Activated T-helper 2 cell treated with anti-CD3 and anti-CD28 coated beads, Interferon-gamma antibody, Interleukin-2, Interleukin-4, amounts not matched to agents 10 μg/mL and 5 μg/mL and 100 μg/mL, durations not matched to agents 14 hours and 24 hours and 36 hours (primary cell): ENCODE measurements around the gene NCOA3. TPM values are rescaled to one million over a fixed set of nuclear protein-coding genes. Genes with fewer than 3 reads are reported as not detected.

Experiments
- DNase-seq: peaks from one replicate; pipeline ENCODE4 v3.0.0; 2021; ENCODE audit warnings: low spot score
- H3K27ac Mint-ChIP-seq: one replicate; pipeline ENCODE4 v1.8.0; 2021; ENCODE audit warnings: mixed read lengths
- H3K27me3 Mint-ChIP-seq: one replicate; pipeline ENCODE4 v1.8.0; 2021; ENCODE audit warnings: low read depth, mixed read lengths
- H3K36me3 Mint-ChIP-seq: one replicate; pipeline ENCODE4 v1.8.0; 2021; ENCODE audit warnings: low read depth, mixed read lengths
- H3K4me1 Mint-ChIP-seq: one replicate; pipeline ENCODE4 v1.8.0; 2021; ENCODE audit warnings: low read depth, mixed read lengths
- H3K4me3 Mint-ChIP-seq: one replicate; pipeline ENCODE4 v1.8.0; 2021; ENCODE audit warnings: low read depth, mild to moderate bottlenecking, moderate library complexity, mixed read lengths
- H3K9me3 Mint-ChIP-seq: one replicate; pipeline ENCODE4 v1.8.0; 2021; ENCODE audit warnings: mixed read lengths
- intact Hi-C: fragments of 100-400 bp; cut with micrococcal nuclease; formaldehyde crosslinking; loops from one replicate; pipeline ENCODE4 v1.15.1; 2023
- total RNA-seq: library from RNA; stranded (reverse); gene quantifications from 2 replicates; pipeline ENCODE4 v1.2.3, GENCODE V29; 2022

Gene NCOA3
- total RNA-seq, 1 donor from 2014 or later, result 119 TPM

DNA sequence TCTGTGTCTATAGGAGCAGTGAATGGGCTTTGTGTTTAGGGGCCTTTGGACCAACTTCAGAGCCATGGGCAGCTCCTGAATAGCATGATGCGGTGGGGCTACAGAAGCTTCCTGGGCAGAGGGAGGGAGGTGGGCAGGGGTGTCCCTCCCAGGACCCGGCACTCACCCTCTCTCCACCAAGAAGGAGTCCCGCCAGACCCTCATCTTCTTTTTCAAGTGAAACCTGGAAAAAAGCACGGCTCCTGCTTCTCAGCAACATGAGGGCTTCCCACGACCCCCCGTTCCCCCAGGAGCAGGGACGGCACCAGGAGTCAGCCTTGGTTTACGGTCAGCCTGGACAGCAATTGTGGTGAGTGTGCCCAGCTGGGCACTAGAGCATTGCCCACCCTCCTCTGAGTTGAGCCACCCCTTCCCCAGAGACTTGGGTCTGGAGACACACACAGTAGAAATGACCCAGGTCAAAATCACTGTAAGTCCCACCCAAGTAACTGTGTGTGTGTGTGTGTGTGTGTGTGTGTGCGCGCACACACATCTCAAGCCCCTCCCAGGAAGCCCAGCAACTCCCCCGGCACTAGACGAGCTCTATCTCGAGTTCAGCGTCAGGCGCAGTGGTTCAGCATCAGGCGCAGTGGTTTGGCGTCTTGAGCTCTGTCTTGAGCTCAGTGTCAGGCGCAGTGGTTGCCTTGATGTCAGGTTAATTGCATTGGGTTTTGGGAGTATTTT, 175.4 kb downstream of the NCOA3 start:
- no peak overlapping the region for H3K27ac Mint-ChIP-seq
- no peaks in the 10 kb centered on the region for H3K4me1 Mint-ChIP-seq
- DNase-seq, result no peak
- no peaks in the 10 kb centered on the region for H3K27me3 Mint-ChIP-seq
- intact Hi-C loops, result no loop called here
- no peaks in the 10 kb centered on the region for H3K36me3 Mint-ChIP-seq
- H3K9me3 Mint-ChIP-seq, result no peaks in the 10 kb centered on the region
- H3K4me3 Mint-ChIP-seq, result no peak overlapping the region

DNA sequence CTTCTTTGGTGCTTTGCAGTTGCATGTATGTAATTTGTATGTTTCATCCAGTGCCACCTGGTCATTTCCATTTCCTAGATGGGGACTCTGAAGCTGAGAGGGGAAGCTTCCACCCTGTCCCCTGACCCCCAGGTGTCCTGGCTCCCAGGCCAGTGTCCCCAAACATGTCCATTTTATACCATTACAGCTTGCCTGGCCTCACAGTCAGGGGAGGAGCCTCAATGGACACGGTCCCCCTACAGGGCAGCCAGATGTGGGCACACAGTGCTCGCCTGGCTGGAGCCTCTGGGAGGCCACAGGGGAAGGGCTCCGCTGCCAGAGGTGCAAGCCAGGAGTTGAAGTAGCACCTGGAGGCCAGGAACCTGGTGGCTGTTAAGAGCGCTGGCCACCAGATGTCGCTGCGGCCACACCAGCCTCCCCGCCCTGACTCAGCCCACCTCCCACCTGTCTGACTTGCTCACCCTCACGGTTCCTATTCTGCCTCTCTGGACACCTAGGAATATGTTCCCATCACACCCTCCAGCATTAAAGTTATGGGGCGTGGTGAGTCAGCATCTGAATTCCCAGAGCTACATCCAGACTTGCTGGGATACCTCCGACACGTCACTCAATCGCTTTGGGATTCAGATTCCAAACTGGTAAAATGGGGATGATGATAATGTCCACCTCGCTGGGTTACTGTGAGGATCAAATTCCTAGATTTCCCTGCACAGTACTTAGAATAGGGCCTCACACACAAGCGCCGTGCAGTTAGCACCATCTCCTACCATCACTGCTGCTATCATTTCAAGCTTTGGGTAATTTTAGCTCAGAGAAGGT, 176.2 kb downstream of the NCOA3 start:
- DNase-seq, result peak; percentile 42

DNA sequence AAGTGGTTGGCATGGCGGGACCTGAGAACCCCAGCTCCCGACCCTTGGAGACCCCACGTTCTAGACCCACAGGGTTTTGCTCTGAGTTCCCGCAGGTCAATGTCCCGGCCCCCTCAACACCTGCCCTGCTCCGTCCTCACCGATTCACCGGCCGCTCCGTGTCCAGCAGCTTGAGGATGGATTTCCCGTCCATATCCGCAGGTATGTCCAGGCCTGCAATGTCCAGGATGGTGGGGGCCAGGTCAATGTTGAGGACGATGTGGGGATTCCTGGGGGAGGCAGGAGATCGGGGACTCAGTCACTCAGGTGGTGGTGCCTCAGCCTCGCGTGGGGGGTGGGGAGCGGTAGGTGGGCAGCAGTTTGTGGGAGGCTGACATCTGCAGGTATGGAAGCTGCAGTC, 176.8 kb downstream of the NCOA3 start:
- no peak for DNase-seq
- H3K36me3 Mint-ChIP-seq, result no peaks in the 10 kb centered on the region
- no peak overlapping the region for H3K4me3 Mint-ChIP-seq
- no peak overlapping the region for H3K27ac Mint-ChIP-seq
- intact Hi-C loops, result loop anchor here (1.0 kb wide), 1 partner anchor 943 kb away; no protein-coding TSS in a partner anchor
- H3K9me3 Mint-ChIP-seq, result no peaks in the 10 kb centered on the region
- H3K27me3 Mint-ChIP-seq, result no peaks in the 10 kb centered on the region
- no peaks in the 10 kb centered on the region for H3K4me1 Mint-ChIP-seq

More for the DNA sequence above, 176.2 kb downstream of the NCOA3 start:
- Mint-ChIP-seq H3K9me3 (no peaks in the 10 kb centered on the region), H3K4me1 (no peaks in the 10 kb centered on the region), H3K27ac (no peak overlapping the region), H3K27me3 (no peaks in the 10 kb centered on the region), H3K36me3 (no peaks in the 10 kb centered on the region), H3K4me3 (no peak overlapping the region)
- intact Hi-C loops, result loop anchor here (1.0 kb wide), 1 partner anchor 943 kb away; no protein-coding TSS in a partner anchor

DNA sequence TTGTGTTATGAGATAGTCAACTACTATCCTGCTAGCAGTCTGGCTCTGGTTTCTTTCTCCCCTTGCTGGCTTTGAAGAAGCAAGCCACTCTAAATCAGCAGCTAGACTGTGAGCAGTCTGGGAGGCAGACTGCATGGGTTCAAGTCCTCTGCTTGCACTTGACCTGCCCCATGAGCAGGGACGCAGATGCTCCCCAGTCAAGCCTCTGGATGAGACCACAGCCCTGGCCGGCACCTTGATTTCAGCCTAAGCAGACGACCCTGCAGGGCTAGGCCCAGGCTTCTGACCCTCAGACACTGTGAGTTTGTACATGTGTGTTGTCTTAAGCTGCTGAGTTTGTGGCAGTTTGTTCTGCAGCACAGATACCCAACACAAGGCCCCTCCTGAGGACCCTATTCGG, 177.8 kb downstream of the NCOA3 start:
- no peak overlapping the region for H3K4me3 Mint-ChIP-seq
- H3K9me3 Mint-ChIP-seq, result no peaks in the 10 kb centered on the region
- no peak for DNase-seq
- H3K27ac Mint-ChIP-seq, result no peak overlapping the region
- H3K27me3 Mint-ChIP-seq, result no peaks in the 10 kb centered on the region
- H3K4me1 Mint-ChIP-seq, result no peaks in the 10 kb centered on the region
- H3K36me3 Mint-ChIP-seq, result no peaks in the 10 kb centered on the region
- intact Hi-C loops, result no loop called here

DNA sequence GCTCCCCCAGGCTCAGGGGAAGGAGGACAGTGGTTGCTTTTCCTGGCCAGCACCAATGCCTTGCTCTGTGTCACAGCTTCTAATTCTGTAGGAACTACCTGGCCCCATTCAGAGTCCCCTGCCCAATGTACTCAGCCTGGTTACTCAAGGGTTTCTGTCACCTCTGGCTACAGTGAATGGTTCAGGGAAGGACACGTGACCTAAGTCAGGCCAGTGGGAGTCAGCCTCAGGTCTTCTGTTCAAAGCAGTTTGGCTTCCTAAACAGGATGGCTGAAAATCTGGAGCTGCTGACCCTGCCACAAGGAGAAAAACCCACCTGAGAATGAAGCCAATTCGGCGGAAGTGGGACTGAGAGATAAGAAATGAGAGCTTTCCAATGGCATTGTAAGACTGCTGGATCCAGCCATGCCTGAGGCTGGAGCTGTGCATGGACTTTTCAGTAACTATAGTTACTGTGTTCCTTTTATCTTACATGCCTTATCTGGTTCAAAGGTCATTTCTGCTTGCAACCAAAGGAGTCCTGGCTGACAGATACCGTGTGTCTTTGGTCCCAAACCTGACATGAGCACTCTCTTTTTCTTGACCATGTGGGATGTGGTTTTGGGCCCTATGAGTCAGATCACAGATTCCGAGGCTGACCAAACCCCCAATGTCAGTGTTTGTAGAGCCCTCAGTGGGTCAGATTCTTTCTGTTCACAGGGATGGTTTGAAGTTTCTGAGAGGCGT, 179.3 kb downstream of the NCOA3 start:
- Mint-ChIP-seq H3K27ac (no peak overlapping the region), H3K9me3 (no peaks in the 10 kb centered on the region), H3K4me3 (no peak overlapping the region), H3K4me1 (no peaks in the 10 kb centered on the region), H3K27me3 (no peaks in the 10 kb centered on the region), H3K36me3 (no peaks in the 10 kb centered on the region)
- intact Hi-C loops, result no loop called here
- DNase-seq, result no peak

DNA sequence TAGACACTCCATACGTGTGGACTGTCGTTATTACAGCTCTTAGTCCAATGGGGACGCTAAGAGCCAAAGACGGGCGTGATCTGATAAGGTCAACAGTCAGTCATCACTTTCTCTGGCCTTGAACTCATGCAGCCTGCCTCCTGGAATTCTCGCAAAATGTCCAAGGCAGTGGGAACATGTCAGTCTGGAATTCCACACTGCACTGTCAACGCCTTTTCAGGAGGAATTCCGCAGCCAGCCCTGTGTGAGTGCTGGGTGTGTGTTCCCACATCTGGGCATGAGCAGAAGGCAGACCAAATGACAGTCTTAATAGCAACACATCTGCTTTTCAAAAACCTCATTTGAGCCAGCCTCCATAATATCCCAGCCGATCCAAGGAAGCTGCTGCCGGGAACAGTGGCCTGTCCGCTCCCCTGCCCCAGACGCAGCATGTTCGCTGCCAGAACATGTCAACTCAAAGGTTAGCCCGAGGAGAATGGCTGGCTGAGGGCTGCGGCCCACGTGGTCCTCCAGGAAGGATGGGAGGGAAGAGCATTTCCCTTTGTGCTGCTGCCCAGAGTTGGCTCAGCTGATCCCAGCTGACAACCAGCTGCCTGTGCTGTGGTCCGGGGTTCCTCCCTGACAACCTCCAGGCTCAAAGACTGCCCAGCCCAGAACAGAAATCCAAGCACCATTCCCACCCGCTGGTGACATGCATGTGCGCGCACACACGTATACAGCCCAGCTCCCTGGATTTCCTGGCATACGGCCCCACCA, 180.5 kb downstream of the NCOA3 start:
- no peak overlapping the region for H3K27ac Mint-ChIP-seq
- intact Hi-C loops, result no loop called here
- no peaks in the 10 kb centered on the region for H3K36me3 Mint-ChIP-seq
- no peak for DNase-seq
- H3K4me3 Mint-ChIP-seq, result no peak overlapping the region
- no peaks in the 10 kb centered on the region for H3K27me3 Mint-ChIP-seq
- H3K9me3 Mint-ChIP-seq, result no peaks in the 10 kb centered on the region
- H3K4me1 Mint-ChIP-seq, result no peaks in the 10 kb centered on the region

DNA sequence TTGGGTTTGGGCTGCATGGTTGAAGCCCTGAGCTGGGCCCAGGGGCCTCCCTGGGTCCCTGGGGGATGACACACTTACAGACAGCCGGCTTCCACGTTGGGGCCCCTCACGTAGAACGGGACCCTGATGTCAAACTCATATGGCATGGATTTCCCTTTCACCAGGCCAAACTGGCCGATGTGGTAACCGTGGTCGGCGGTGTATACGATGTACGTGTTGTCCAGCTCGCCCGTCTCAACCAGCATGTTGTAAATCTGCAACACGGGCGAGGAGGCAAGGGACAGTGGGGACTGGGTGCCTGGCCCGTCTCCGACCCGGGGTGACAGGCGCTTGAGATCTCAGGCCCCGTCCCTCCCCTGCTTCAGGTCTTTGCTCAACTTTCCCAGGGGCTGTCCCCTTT, 181.2 kb downstream of the NCOA3 start:
- Mint-ChIP-seq H3K4me1 (no peaks in the 10 kb centered on the region), H3K9me3 (no peaks in the 10 kb centered on the region), H3K27ac (no peak overlapping the region), H3K27me3 (no peaks in the 10 kb centered on the region), H3K4me3 (no peak overlapping the region), H3K36me3 (no peaks in the 10 kb centered on the region)
- DNase-seq, result no peak
- intact Hi-C loops, result no loop called here

DNA sequence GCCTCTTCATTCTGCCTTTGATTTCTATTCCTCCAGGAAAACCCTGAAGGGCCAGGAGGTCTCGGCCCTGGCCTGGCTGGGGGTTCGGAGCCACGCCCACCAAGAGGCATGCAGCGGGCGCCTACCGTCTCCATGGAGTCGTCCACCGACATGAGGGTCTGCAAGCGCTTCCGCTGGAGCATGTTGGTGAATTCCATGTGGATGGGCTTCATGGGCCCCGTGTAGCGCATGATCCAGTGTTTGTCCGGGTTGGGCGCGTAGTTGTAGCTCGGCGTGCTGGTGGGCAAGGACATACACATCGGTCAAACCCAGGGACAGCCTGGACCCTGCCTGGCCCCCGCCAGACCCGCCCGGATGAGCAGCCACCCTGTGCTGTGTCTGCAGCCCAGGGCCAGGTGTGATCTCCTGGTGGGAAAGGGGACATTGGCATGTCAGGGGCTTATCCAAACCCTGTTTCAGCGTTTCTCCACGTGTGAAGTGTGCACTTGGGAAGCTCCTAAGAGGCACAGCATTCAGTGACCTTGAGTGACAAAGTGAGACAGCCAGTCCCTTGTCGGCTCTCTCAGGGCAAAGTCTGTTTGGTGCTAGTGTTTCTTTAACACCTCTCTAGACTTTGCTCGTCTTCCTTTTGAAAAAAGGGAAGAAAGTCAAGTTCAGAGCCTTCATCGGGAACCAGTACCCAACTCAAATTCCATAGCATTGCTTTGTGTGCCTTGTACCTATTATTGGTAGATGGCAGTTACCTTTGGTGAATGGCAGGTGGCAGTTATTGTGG, 182.8 kb downstream of the NCOA3 start:
- Mint-ChIP-seq H3K27me3 (no peaks in the 10 kb centered on the region), H3K4me1 (no peaks in the 10 kb centered on the region), H3K4me3 (no peak overlapping the region), H3K27ac (no peak overlapping the region), H3K36me3 (no peaks in the 10 kb centered on the region), H3K9me3 (no peaks in the 10 kb centered on the region)
- no peak for DNase-seq
- intact Hi-C loops, result no loop called here

DNA sequence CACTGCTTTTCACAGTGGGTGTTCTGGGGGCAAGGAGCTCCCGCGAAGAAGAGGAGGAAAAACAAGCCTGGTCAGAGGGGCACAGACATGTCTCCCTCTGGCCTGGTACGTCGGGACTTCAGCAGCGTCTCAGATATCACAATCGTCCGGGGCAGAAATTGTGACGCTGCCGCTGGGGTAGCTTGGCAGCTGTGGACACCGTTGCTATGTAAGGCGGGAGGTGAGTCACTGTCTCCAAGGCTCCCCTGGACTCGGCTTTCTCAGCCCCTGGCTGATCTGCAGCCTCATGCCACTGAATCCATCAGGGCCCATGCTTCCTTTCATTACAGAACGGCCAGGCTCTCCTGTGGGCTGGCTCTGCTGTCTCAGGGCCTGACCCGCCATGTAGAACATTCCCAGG, 184.9 kb downstream of the NCOA3 start:
- Mint-ChIP-seq H3K9me3 (no peaks in the 10 kb centered on the region), H3K4me1 (no peaks in the 10 kb centered on the region), H3K27ac (no peak overlapping the region), H3K36me3 (no peaks in the 10 kb centered on the region), H3K4me3 (no peak overlapping the region), H3K27me3 (peaks cover 7% of the 10 kb centered on the region)
- no peak for DNase-seq
- intact Hi-C loops, result no loop called here

DNA sequence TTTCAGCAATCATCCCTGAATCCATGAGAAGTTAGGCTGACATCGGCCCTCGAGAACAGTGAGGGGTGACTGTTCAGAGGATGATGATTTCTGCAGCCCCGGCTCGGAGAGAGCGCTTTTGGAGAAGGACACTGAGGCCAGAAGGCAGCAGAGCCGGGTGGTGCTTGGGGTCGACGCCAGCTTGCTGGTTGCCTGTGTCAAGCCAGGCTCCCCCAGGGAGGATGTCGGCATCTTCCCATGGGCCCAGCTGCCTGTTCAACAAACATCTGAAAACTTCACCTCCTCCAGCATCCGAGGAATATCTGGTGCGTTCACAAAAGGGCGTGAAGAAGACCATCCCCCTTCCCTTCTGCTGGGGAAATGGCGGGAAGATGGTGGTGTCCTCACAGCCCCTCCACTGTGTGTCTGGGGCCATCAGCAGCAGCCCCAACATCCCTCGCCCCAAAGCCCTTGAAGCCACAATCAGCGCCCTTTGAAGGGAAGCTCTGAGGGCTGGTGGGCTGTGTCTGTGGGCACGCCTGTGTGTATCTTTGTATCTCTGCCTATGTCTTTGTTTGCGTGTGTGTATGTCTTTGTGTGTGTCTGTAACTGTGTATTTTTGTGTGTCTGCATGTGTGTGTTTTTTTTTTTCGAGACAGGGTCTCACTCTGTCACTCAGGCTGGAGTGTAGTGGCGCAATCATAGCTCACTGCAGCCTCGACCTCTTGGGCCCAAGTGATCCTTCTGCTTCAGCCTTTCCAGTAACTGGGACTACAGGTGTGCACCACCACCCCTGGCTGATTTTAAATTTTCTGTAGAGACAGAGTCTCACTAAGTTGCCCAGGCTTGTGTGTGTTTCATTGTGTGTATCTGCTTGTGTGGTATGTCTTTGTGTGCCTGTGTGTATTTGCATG, 185.7 kb downstream of the NCOA3 start:
- intact Hi-C loops, result no loop called here
- H3K27ac Mint-ChIP-seq, result no peak overlapping the region
- no peaks in the 10 kb centered on the region for H3K36me3 Mint-ChIP-seq
- H3K9me3 Mint-ChIP-seq, result no peaks in the 10 kb centered on the region
- H3K27me3 Mint-ChIP-seq, result peaks cover 8% of the 10 kb centered on the region
- no peaks in the 10 kb centered on the region for H3K4me1 Mint-ChIP-seq
- no peak for DNase-seq
- no peak overlapping the region for H3K4me3 Mint-ChIP-seq
